ENCODE data around the gene RNF13.

RNF13 gene, protein sequence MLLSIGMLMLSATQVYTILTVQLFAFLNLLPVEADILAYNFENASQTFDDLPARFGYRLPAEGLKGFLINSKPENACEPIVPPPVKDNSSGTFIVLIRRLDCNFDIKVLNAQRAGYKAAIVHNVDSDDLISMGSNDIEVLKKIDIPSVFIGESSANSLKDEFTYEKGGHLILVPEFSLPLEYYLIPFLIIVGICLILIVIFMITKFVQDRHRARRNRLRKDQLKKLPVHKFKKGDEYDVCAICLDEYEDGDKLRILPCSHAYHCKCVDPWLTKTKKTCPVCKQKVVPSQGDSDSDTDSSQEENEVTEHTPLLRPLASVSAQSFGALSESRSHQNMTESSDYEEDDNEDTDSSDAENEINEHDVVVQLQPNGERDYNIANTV

GRCh38 chr3:149812606-149813366 lies at the start of gene RNF13:
RNF13 (plus strand) TSS chr3:149813215; CDS start chr3:149846027, 32,812 bp downstream.
- intact Hi-C loops (cut with DNase I), result loop anchor here (5.0 to 10.0 kb wide), 2 partner anchors 60 to 92 kb away; partner anchors contain the start of gene COMMD2
- peak; percentile 97 to 100 (median 99) for DNase-seq

DNA sequence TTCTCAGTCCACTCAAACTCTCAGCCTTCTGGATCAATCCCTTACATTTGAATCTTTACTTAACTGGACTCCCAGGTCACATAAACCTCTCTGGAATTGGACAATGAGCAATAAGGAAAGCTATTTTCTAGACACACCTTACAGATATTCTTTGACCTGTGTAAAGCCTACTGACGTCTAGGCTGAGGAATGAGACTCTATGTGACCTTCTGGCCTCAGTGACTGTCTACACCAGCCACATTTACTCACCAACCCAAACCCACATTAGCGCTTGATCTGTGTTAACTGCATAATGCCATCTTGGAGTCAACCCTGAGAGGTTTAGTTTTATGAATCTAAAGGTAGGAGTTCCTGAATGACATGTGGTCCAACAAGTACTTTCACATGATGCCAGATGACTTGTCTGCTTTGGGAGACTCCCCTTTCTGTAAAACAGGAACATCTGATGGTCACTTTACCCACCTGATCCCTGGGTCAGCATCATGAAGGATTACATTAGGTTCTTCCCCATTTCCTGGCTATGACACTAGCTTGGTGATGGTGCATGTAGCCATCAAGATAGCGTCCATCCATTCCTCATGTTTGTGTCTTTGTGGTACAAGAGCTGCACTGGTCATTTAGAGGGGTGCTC lies 49.3 kb upstream of the RNF13 start:
- intact Hi-C loops (cut with DNase I), result loop anchor here (2.0 to 10.0 kb wide), 2 partner anchors 45 to 421 kb away; no protein-coding TSS in a partner anchor
- DNase-seq, result no peak

DNA sequence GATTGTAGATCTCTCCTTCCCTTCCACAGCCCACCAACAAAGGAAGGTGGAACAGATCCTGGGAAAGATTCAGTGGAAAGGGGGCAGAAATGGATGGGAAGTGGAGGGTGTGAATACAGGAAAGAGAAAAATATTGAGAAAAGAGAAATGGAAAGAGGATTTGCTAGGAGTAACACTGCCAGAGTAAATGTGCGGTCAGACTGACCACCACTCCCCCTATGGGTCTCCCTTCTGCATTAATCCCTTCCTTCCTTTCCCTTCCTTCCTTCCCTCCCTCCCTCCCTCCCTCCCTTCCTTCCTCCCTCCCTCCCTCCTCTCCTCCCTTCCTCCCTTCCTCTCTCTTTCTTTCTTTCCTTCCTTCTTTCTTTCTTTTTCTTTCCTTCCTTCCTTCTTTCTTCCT lies 48.7 kb upstream of the RNF13 start:
- DNase-seq, result no peak
- intact Hi-C loops (cut with DNase I), result loop anchor here (2.0 to 10.0 kb wide), 2 partner anchors 44 to 420 kb away; no protein-coding TSS in a partner anchor

- DNase-seq, result no peak
- intact Hi-C loops (cut with DNase I), result loop anchor here (2.0 to 10.0 kb wide), 3 partner anchors 43 to 419 kb away; partner anchors contain the start of gene PFN2
These were observed 47.2 kb upstream of the RNF13 start for GRCh38 chr3:149765762-149766334.

DNA sequence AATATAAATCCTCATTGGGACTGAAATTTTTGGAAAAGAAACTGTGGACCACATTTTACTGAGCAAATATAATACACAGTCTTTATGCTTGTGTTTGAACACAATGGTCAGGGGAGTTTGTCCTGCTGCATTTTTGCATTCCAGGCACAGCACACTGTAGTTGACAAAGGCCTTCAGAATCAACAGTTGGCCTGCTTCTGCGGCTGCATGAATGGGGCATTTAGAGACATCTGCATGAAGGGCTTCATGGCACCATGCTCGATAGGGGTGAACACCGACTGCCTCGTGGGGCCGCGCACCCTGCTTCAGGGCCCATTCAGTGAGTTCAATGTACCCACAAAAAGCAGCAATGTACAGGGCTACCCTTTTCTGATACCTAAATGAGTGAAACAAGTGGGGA lies 45.3 kb upstream of the RNF13 start:
- intact Hi-C loops (cut with DNase I), result loop anchor here (5.0 to 10.0 kb wide), 2 partner anchors 205 to 417 kb away; partner anchors contain the start of gene PFN2

DNA sequence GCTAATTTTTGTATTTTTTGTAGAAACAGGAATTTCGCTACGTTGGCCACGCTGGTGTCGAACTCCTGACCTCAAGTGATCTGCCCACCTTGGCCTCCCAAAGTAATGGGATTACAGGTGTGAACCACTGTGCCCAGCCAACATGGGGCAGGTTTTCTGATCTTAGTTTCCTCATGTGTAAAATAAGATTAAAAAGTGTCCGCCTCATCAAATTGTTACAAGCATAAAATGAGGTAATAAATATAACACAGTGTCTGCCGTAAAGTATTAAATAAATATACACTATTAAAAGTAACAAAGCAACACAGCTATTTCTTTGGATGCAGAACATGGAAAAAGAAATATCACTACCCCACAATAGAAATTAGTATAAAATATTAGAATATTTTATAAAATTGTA lies 44.3 kb upstream of the RNF13 start:
- intact Hi-C loops (cut with DNase I), result loop anchor here (5.0 to 10.0 kb wide), 2 partner anchors 204 to 416 kb away; partner anchors contain the start of gene PFN2
- DNase-seq, result no peak

More for the DNA sequence above, 45.3 kb upstream of the RNF13 start:
- peak; percentile 50 to 97 (median 74) for DNase-seq

- intact Hi-C loops (cut with DNase I), result no loop called here
- no peak for DNase-seq
These were observed 42.8 kb upstream of the RNF13 start for GRCh38 chr3:149770246-149770645.

DNA sequence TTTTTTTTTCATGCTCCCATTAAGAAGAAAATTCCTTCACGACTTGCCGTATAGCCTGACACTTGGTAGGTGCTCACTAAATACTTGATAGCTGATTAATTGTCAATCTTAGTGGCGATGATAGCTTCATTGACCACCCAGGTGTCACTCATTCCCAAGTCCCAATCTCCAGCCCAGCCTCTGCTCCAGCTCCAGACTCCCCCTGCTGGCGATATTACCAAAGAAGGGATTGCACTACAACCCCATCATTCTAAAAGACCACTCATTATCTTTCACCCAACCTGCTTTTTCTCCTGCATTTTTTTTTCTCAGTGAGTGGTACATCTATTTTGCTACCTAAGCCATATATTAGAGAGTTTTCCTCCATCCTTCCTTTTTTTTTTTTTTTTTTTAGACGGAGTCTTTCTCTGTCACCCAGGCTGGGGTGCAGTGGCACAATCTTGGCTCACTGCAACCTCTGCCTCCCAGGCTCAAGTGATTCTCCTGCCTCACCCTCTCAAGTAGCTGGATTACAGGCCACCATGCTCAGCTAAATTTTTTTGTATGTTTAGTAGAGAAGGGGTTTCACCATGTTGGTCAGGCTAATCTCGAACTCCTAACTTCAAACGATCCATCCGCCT lies 41.3 kb upstream of the RNF13 start:
- intact Hi-C loops (cut with DNase I), result no loop called here
- DNase-seq, result peak in 4 of 10 donors; percentile 21 to 44 (median 26)

DNA sequence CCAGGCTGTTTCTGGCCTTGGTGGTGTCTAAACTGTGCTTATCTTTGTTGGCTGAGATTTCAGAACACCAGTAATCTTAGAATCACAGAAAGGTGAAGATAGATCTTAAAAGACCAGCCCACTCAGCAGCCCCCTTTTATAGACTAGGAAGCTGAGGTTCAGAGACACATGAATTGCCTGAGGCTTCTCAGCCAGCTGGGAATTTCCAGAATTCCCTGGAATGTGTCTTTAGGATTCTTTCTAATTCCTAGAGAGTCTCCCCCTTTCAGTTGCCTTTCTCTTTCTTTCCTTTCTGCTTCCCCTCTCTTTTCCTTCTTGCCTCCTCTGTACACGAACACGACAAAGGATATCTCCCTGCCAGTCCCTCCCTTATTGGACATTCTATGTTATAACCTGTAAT lies 40.2 kb upstream of the RNF13 start:
- DNase-seq, result no peak
- intact Hi-C loops (cut with DNase I), result no loop called here

DNA sequence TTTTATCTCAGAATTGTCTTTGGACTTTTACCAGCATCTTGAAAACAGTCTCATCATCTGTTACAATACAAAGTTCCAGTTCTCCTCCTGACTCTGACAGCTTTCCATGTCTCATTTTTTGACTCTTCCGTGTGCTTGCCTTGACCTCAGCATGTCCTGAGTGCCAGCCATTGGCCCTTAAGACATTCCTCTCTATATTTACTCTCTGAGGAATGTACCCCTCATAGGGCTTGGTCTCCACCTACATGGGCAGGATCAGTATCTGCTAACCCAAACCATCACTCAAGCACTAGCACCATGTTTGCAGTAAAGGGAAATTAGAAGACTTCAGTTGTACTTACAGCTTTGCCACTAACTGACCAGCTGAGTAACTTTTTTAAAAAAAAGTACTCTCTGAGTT lies 36.8 kb upstream of the RNF13 start:
- DNase-seq, result no peak
- intact Hi-C loops (cut with DNase I), result no loop called here

GRCh38 chr3:149777414-149778214 lies 35.4 kb upstream of the RNF13 start:
- intact Hi-C loops (cut with DNase I), result no loop called here
- no peak for DNase-seq

DNA sequence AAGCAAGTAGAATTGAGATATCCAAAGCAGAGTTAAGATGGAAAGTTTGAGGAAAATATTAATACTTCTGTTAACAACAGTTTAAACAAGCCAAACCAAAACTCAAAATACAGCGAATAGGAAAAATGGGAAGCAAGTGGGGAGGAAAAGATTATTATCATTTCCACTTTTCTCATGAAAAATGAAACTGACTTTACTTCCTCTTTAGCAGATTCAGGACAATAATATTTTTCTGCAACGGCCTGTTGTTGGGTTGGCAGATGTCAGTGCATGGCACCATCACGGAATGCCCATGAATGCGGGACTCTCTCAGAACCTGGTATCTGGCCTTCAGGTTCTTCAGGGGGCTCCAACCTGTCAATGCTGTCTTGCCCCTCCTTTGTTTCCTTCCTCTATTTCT lies 31.8 kb upstream of the RNF13 start:
- DNase-seq, result no peak
- intact Hi-C loops (cut with DNase I), result no loop called here

DNA sequence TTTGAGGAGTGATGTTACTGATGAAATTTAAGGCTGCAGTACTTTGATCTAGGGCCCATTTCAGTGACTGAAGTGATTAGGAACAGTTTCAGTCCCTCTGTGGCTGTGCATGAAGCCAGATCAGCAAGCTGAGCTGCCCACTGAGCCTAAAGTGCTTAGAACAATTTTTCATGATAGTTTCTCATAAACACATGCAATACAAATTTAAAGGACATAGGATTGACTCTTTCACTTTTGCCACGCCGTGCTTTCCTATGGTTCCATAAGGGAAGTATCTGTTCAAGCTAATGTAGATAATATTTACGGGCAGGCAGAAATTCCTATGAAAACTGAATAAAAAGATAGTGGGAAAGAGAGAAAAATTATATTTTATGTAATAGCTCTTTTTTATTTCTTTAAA lies 31.3 kb upstream of the RNF13 start:
- intact Hi-C loops (cut with DNase I), result no loop called here
- no peak for DNase-seq

DNA sequence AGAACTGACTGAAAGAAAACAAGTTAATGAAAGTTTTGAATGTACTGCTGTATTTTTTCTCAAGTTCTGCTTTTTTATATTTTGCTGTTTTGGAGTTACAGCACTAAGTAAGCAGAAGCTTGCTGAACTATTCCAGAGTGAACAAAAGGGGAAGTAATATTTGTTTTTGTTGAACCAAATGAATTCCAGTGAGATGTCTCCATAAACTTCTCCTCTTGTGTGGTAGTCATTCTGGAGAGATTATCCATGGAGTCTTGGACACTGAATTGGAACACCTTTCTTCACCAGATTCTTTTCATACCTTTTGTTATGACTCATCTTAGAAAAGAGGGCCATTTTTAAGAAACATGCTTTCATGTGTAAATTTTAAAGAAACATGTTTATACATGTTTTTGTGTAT lies 29.4 kb upstream of the RNF13 start:
- intact Hi-C loops (cut with DNase I), result no loop called here

DNA sequence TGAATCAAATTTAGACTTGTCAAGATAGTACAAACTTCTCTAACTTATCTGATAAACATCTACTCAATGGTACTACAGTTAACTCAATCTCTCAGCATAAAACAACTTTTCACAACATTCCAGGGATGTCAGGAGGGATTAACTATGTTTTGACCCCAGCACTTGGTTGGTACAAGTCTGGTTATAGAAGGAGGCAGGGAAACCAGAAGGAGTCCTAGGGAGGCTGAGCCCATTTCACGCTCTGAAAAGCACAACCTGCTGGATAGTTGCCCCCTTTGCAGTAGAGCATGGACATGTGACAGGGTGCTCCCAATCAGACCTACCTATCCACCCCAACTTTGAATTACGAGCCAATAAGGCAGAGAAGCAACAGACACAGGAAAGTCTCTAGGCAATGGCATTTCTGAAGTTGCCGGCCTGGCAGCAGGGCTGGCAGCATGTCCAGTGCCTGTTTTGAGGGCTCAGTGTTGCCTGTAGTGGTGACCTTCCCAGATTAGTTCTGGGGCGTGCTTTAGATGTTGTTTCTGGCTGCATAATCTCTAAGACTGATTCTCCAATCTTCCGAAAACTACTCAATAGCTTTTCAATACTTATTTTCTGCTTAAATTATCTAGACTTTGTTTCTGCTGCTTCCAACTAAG lies 28.8 kb upstream of the RNF13 start:
- no peak for DNase-seq
- intact Hi-C loops (cut with DNase I), result no loop called here

More for the DNA sequence above, 29.4 kb upstream of the RNF13 start:
- DNase-seq, result no peak

DNA sequence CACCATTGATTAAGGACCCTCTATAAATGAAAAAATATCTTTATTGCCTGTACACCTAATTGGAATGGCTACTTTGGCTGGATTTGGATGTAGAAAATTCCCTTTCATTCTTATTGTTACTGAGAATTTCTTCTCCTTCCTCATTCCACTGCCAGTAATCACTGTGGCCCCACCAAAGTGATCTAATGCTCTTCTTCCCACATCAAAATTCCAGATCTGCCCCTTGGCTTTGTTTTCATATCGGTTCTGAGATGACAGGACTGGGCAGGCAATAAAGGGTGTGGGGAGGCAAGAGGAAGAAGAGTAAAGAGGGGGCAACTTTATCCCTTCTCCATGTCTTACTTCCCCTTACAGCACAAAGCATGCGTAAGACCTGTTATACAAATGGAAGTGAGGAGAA lies 22.7 kb upstream of the RNF13 start:
- intact Hi-C loops (cut with DNase I), result no loop called here
- DNase-seq, result no peak

DNA sequence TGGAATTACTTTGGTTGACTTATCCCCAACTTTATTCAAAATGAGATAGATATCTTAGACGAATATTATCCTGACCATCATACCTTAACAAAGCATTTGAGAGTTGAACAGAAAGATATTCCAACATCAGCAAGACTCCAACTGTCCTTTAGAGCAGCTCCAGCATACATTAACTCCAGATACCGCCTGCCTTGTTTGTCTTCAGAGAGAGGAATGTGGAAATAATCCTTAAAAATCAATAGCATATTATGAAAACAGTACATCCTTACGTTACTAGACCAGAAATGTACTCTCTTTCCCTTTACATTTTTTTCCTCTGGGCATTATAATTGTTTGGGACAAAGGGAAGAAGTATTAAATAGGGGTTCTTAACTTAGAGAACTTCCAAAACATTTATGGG lies 22.3 kb upstream of the RNF13 start:
- intact Hi-C loops (cut with DNase I), result no loop called here

GRCh38 chr3:149792452-149793270 lies 20.4 kb upstream of the RNF13 start, which contains the start of gene ANKUB1:
ANKUB1 (minus strand) TSS chr3:149792554; CDS start chr3:149792366, 188 bp downstream.
- intact Hi-C loops (cut with DNase I), result no loop called here
- no peak for DNase-seq

More for the DNA sequence above, 22.3 kb upstream of the RNF13 start:
- no peak for DNase-seq

Measured in posterior cingulate gyrus (tissue), 11 donors.